Smooth muscle cell (in vitro differentiated cells): ENCODE measurements around the gene PI16. TPM values are rescaled to one million over a fixed set of nuclear protein-coding genes. Genes with fewer than 3 reads are reported as not detected.

Experiments
- DNase-seq: peaks from one replicate; lab custom pipeline; 2025; ENCODE audit not compliant: unreplicated experiment; lab: John Stamatoyannopoulos, UW
- H2AFZ ChIP-seq: fragments of 200-600 bp; sonication (generic); 2 replicates; pipeline ENCODE4 v1.6.0; 2016; ENCODE audit warnings: antibody characterized with exemption, low read depth, mild to moderate bottlenecking
- H3F3A ChIP-seq: fragments of 200-600 bp; sonication (generic); 2 replicates; pipeline ENCODE4 v1.6.0; 2017; ENCODE audit warnings: antibody characterized with exemption, low read depth
- H3K27ac ChIP-seq: fragments of 200-600 bp; sonication (generic); 2 replicates; pipeline ENCODE4 v1.5.1; 2016; ENCODE audit warnings: low read depth, mild to moderate bottlenecking
- H3K27me3 ChIP-seq: fragments of 200-600 bp; sonication (generic); 2 replicates; pipeline ENCODE4 v1.6.1; 2016; ENCODE audit warnings: low read depth, mild to moderate bottlenecking
- H3K36me3 ChIP-seq: fragments of 200-600 bp; sonication (generic); 2 replicates; pipeline ENCODE4 v1.5.1; 2016; ENCODE audit warnings: low read depth
- H3K4me1 ChIP-seq: fragments of 200-600 bp; sonication (generic); 2 replicates; pipeline ENCODE4 v1.5.1; 2016; ENCODE audit warnings: low read depth
- H3K4me2 ChIP-seq: fragments of 200-600 bp; sonication (generic); 2 replicates; pipeline ENCODE4 v1.6.0; 2016; ENCODE audit warnings: mild to moderate bottlenecking
- H3K4me3 ChIP-seq: fragments of 200-600 bp; sonication (generic); 2 replicates; pipeline ENCODE4 v1.5.1; 2016; ENCODE audit warnings: mild to moderate bottlenecking
- H3K79me2 ChIP-seq: fragments of 200-600 bp; sonication (generic); 2 replicates; pipeline ENCODE4 v1.6.0; 2016; ENCODE audit warnings: low read depth, mild to moderate bottlenecking
- H3K9ac ChIP-seq: fragments of 200-600 bp; sonication (generic); 2 replicates; pipeline ENCODE4 v1.6.0; 2016; ENCODE audit warnings: low read depth
- H3K9me3 ChIP-seq: fragments of 200-600 bp; sonication (generic); replicated peaks from 2 replicates; pipeline ENCODE4 v1.5.1; 2016; ENCODE audit warnings: low read depth
- H4K20me1 ChIP-seq: fragments of 200-600 bp; sonication (generic); 2 replicates; pipeline ENCODE4 v1.6.0; 2016; ENCODE audit warnings: low read depth
- CTCF ChIP-seq: fragments of 200-600 bp; sonication (generic); IDR thresholded peaks from 2 replicates; pipeline ENCODE4 v1.5.1; 2017; ENCODE audit warnings: borderline replicate concordance, mild to moderate bottlenecking, antibody characterized with exemption; ENCODE audit not compliant: insufficient read depth, poor library complexity, severe bottlenecking
- WGBS: methylation state at CpG from one replicate; pipeline ENCODE4 v1.1.7; 2016; ENCODE audit warnings: low lambda C conversion rate; 5-methylcytosine and 5-hydroxymethylcytosine counted together
- polyA plus RNA-seq: library from polyadenylated mRNA; unstranded; fragments of >200 nt; fragmentation: Nextera tagmentation; extraction: Ambion mirVana; gene quantifications from 2 replicates; pipeline ENCODE4 v1.2.1, GENCODE V29; 2016
- total RNA-seq: library from RNA; depleted of rRNA; stranded (reverse); fragments of >200 nt; gene quantifications from 2 replicates; pipeline ENCODE4 v1.2.3, GENCODE V29; 2014

PI16 gene
- total and polyA plus RNA-seq, 2 experiments from 2014 or later = 1.2 to 9.6 TPM

- Histone ChIP-seq H3K36me3 (peaks cover 5% of the 10 kb centered on the region), H3K4me2 (peak overlapping the region; percentile 64), H3K9ac (no peak overlapping the region), H3K4me1 (peaks cover 15% of the 10 kb centered on the region), H3K79me2 (peaks cover 8% of the 10 kb centered on the region), H3K27me3 (no peaks in the 10 kb centered on the region), H2AFZ (no peak overlapping the region), H3F3A (peaks cover 15% of the 10 kb centered on the region), H4K20me1 (peaks cover 24% of the 10 kb centered on the region), H3K4me3 (no peak overlapping the region), H3K27ac (peak overlapping the region; percentile 69), H3K9me3 (no peaks in the 10 kb centered on the region)
- no peak for TF ChIP-seq CTCF
- 84% methylated on average over 5 of the region's 5 CpGs for WGBS
- no peak for DNase-seq
These were observed 46.8 kb upstream of the PI16 start for GRCh38 chr6:36907781-36908180.

GRCh38 chr6:36908747-36909146 is 45.8 kb upstream of the PI16 start:
- peaks cover 8% of the 10 kb centered on the region for H3K79me2 ChIP-seq
- WGBS = 29% methylated on average over 2 of the region's 2 CpGs
- H3K9me3 ChIP-seq = no peaks in the 10 kb centered on the region
- no peak for DNase-seq
- no peak overlapping the region for H3K4me3 ChIP-seq
- H3K4me2 ChIP-seq = peak overlapping the region; percentile 64
- H3K9ac ChIP-seq = no peak overlapping the region
- H3K27ac ChIP-seq = peak overlapping the region; percentile 69
- no peaks in the 10 kb centered on the region for H3K36me3 ChIP-seq
- peaks cover 15% of the 10 kb centered on the region for H3K4me1 ChIP-seq
- no peak overlapping the region for H2AFZ ChIP-seq
- no peaks in the 10 kb centered on the region for H3K27me3 ChIP-seq
- H3F3A ChIP-seq = peaks cover 22% of the 10 kb centered on the region
- peaks cover 34% of the 10 kb centered on the region for H4K20me1 ChIP-seq
- no peak for TF ChIP-seq CTCF

- Histone ChIP-seq H3F3A (peaks cover 34% of the 10 kb centered on the region), H3K36me3 (no peaks in the 10 kb centered on the region), H3K4me3 (no peak overlapping the region), H3K4me2 (peak overlapping the region; percentile 11), H3K27me3 (no peaks in the 10 kb centered on the region), H3K9ac (no peak overlapping the region), H3K27ac (peak overlapping the region; percentile 84), H3K4me1 (peaks cover 29% of the 10 kb centered on the region), H3K79me2 (no peaks in the 10 kb centered on the region), H4K20me1 (peaks cover 38% of the 10 kb centered on the region), H2AFZ (no peak overlapping the region), H3K9me3 (no peaks in the 10 kb centered on the region)
- 74% methylated on average over 4 of the region's 4 CpGs for WGBS
- no peak for DNase-seq
- TF ChIP-seq CTCF = no peak
These were observed 42.5 kb upstream of the PI16 start for GRCh38 chr6:36912030-36912454.

- no peak for DNase-seq
- H2AFZ ChIP-seq = no peak overlapping the region
- peak overlapping the region; percentile 30 for H3K9ac ChIP-seq
- no peaks in the 10 kb centered on the region for H3K9me3 ChIP-seq
- H3K36me3 ChIP-seq = no peaks in the 10 kb centered on the region
- no peak overlapping the region for H3K4me3 ChIP-seq
- TF ChIP-seq CTCF = no peak
- WGBS = 9% methylated on average over 8 of the region's 8 CpGs
- peaks cover 32% of the 10 kb centered on the region for H3F3A ChIP-seq
- peaks cover 38% of the 10 kb centered on the region for H4K20me1 ChIP-seq
- peaks cover 29% of the 10 kb centered on the region for H3K4me1 ChIP-seq
- peak overlapping the region; percentile 75 for H3K4me2 ChIP-seq
- H3K79me2 ChIP-seq = no peaks in the 10 kb centered on the region
- peak overlapping the region; percentile 84 for H3K27ac ChIP-seq
- H3K27me3 ChIP-seq = no peaks in the 10 kb centered on the region
These were observed 42.0 kb upstream of the PI16 start for GRCh38 chr6:36912586-36912985.
